ENCODE measurements around the gene MSX1. TPM values are rescaled to one million over a fixed set of nuclear protein-coding genes. Genes with fewer than 3 reads are reported as not detected.
A peak's percentile ranks its signal among the peaks of the same experiment; 100 is the strongest.

Gene MSX1
- polyA plus RNA-seq, 1 donor (not counting 4 experiments of a cell fraction or from before 2014, with no cell fraction given) = not detected

DNA sequence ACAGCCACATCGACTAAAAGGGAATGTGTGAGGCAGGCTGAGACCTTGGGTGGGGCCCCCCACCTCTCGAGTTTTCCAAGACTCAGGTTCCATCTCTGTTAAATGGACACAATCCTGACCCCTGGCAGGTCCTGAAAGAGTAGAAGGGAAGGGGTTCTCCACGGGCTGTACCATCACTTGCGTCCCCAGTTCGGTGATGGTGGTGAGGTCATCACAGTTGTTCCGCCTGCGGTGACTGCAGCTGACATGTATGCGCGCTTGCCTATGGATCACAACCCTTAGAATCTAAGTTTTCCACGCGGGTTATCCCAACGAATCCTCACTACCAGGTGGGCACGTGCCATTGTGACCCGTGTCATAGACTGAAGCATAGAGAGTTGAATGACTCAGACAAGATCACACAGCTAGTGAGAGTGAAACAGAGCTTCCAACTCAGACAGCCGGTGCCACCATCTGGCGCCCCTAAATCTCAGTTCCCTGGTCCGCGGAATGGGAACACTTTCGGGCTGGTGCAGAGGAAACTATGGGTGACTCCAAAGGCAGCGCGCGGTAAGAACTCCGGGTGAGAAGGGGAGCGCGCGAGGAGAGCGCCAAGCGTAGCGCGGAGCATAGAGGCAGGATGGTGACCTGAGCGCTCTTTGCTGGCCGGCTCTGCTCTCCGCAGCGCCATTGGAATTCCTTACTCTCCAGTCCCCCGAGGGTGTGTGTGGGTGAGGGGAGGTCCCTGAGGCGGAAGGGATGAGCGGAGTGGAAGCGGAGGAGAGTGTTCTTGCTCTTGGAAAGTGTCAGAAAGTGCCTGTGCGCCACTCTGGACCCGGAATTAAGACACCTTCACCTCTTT is 10.5 kb downstream of the MSX1 start:
- Histone ChIP-seq H3K9me1 (ENCODE audit: control insufficient read depth, extremely low read depth, insufficient read depth, low read length) (no peaks in the 10 kb centered on the region), H3K9me3 (ENCODE audit: control insufficient read depth, low read depth, low read length) (no peaks in the 10 kb centered on the region), H2AFZ (ENCODE audit: control insufficient read depth, low read length) (no peak overlapping the region), H3K4me3 (ENCODE audit: control insufficient read depth in 2 of 3, extremely low read depth in 1 of 3, insufficient read depth in 2 of 3, low read depth in 1 of 3, low read length in 3 of 3) (no peak overlapping the region), H3K9ac (ENCODE audit: control insufficient read depth, extremely low read depth, insufficient read depth, low read length) (no peak overlapping the region), H3K4me1 (ENCODE audit: control insufficient read depth, extremely low read depth, insufficient read depth, low read length) (no peaks in the 10 kb centered on the region), H3K79me2 (ENCODE audit: control insufficient read depth, insufficient read depth, low read length) (no peaks in the 10 kb centered on the region), H3K36me3 (ENCODE audit: control insufficient read depth in 2 of 2, extremely low read depth in 1 of 2, insufficient read depth in 2 of 2, low read length in 2 of 2) (no peaks in the 10 kb centered on the region), H3K27ac (ENCODE audit: control insufficient read depth, insufficient read depth, low read length) (no peak overlapping the region), H4K20me1 (ENCODE audit: control insufficient read depth, extremely low read depth, insufficient read depth, low read length) (peaks cover 3% of the 10 kb centered on the region), H3K4me2 (ENCODE audit: control insufficient read depth, extremely low read depth, insufficient read depth, low read depth, low read length) (no peak overlapping the region), H3K27me3 (ENCODE audit: control insufficient read depth, extremely low read depth, insufficient read depth, low read length) (peaks cover 100% of the 10 kb centered on the region)
- TF ChIP-seq, protein P1, sequence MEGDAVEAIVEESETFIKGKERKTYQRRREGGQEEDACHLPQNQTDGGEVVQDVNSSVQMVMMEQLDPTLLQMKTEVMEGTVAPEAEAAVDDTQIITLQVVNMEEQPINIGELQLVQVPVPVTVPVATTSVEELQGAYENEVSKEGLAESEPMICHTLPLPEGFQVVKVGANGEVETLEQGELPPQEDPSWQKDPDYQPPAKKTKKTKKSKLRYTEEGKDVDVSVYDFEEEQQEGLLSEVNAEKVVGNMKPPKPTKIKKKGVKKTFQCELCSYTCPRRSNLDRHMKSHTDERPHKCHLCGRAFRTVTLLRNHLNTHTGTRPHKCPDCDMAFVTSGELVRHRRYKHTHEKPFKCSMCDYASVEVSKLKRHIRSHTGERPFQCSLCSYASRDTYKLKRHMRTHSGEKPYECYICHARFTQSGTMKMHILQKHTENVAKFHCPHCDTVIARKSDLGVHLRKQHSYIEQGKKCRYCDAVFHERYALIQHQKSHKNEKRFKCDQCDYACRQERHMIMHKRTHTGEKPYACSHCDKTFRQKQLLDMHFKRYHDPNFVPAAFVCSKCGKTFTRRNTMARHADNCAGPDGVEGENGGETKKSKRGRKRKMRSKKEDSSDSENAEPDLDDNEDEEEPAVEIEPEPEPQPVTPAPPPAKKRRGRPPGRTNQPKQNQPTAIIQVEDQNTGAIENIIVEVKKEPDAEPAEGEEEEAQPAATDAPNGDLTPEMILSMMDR (optimal IDR thresholded peaks at IDR 0.05 in 1 of 3, IDR thresholded peaks at IDR 0.05 in 1 of 3, conservative IDR thresholded peaks at IDR 0.05 in 1 of 3; ENCODE audit: extremely low read depth in 1 of 3, insufficient read depth in 2 of 3, low read length in 3 of 3) = no peak
- dilution Hi-C loops (cut with MboI; ENCODE audit: extremely low pct_ligation_motif_present, low sequenced_read_pairs) = no loop called here
- FAIRE-seq = no peak
- DNase-seq (ENCODE audit: low read depth, low spot score) = no peak

- H4K20me1 ChIP-seq (ENCODE audit: control insufficient read depth, extremely low read depth, insufficient read depth, low read length) = peaks cover 3% of the 10 kb centered on the region
- H3K4me1 ChIP-seq (ENCODE audit: control insufficient read depth, extremely low read depth, insufficient read depth, low read length) = no peaks in the 10 kb centered on the region
- TF ChIP-seq, protein P1 (optimal IDR thresholded peaks at IDR 0.05 in 1 of 3, IDR thresholded peaks at IDR 0.05 in 1 of 3, conservative IDR thresholded peaks at IDR 0.05 in 1 of 3; ENCODE audit: extremely low read depth in 1 of 3, insufficient read depth in 2 of 3, low read length in 3 of 3) = no peak
- peak; percentile 63 for TF ChIP-seq EZH2 (IDR thresholded peaks at IDR 0.05; ENCODE audit: low read length)
- no peak overlapping the region for H3K27ac ChIP-seq (ENCODE audit: control insufficient read depth, insufficient read depth, low read length)
- H3K27me3 ChIP-seq (ENCODE audit: control insufficient read depth, extremely low read depth, insufficient read depth, low read length) = peaks cover 96% of the 10 kb centered on the region
- no peak overlapping the region for H3K4me3 ChIP-seq (ENCODE audit: control insufficient read depth in 2 of 3, extremely low read depth in 1 of 3, insufficient read depth in 2 of 3, low read depth in 1 of 3, low read length in 3 of 3)
- no peaks in the 10 kb centered on the region for H3K79me2 ChIP-seq (ENCODE audit: control insufficient read depth, insufficient read depth, low read length)
- no peak overlapping the region for H3K4me2 ChIP-seq (ENCODE audit: control insufficient read depth, extremely low read depth, insufficient read depth, low read depth, low read length)
- H3K36me3 ChIP-seq (ENCODE audit: control insufficient read depth in 2 of 2, extremely low read depth in 1 of 2, insufficient read depth in 2 of 2, low read length in 2 of 2) = no peaks in the 10 kb centered on the region
- no peak overlapping the region for H3K9ac ChIP-seq (ENCODE audit: control insufficient read depth, extremely low read depth, insufficient read depth, low read length)
- dilution Hi-C loops (cut with MboI; ENCODE audit: extremely low pct_ligation_motif_present, low sequenced_read_pairs) = no loop called here
- no peak overlapping the region for H2AFZ ChIP-seq (ENCODE audit: control insufficient read depth, low read length)
- no peak for FAIRE-seq
- no peaks in the 10 kb centered on the region for H3K9me1 ChIP-seq (ENCODE audit: control insufficient read depth, extremely low read depth, insufficient read depth, low read length)
- no peaks in the 10 kb centered on the region for H3K9me3 ChIP-seq (ENCODE audit: control insufficient read depth, low read depth, low read length)
- DNase-seq (ENCODE audit: low read depth, low spot score) = no peak
Observed at GRCh38 chr4:4870576-4871241, 11.2 kb downstream of the MSX1 start.
